Breast epithelium (tissue), 4 donors: Measurements from ENCODE around the gene MECR. TPM values are rescaled to one million over a fixed set of nuclear protein-coding genes. Genes with fewer than 3 reads are reported as not detected.
"Not testable (repeated sequence)": the region's sequence is repeated elsewhere in the genome, so short reads cannot be mapped to it uniquely, and the experiment has no call there.

Experiments used
- DNase-seq, 2 donors: peaks; one replicate each; pipeline ENCODE4 v3.0.0-alpha.2; 2019; ENCODE audit warnings: low spot score in 2 of 2
- H3K27ac ChIP-seq, 2 donors: fragments of 200-600 bp; sonication (generic) in 1 of 2; one replicate each; pipeline ENCODE4 v1.5.1; 2016 to 2019; ENCODE audit warnings: mild to moderate bottlenecking in 1 of 2
- H3K27me3 ChIP-seq, 2 donors: fragments of 200-600 bp; sonication (generic) in 1 of 2; one replicate each; pipeline versions ENCODE4 v1.5.1 to v1.6.0; 2017 to 2019; ENCODE audit warnings: control low read depth in 1 of 2, mild to moderate bottlenecking in 1 of 2
- H3K36me3 ChIP-seq: fragments of 200-600 bp; one replicate; pipeline ENCODE4 v1.5.1; 2019
- H3K4me1 ChIP-seq, 2 donors: fragments of 200-600 bp; sonication (generic); one replicate each; pipeline ENCODE4 v1.5.1; 2016 to 2019; ENCODE audit warnings: control low read depth in 1 of 2
- H3K4me3 ChIP-seq, 3 donors: fragments of 200-600 bp; sonication (generic); 1 replicate in 2 of 3; 2 replicates in 1 of 3; pipeline ENCODE4 v1.5.1; 2016 to 2019; ENCODE audit warnings: mild to moderate bottlenecking in 3 of 3, moderate library complexity in 2 of 3
- H3K9me3 ChIP-seq, 2 donors: fragments of 200-600 bp; sonication (generic) in 1 of 2; one replicate each; pipeline ENCODE4 v1.5.1; 2016 to 2019; ENCODE audit warnings: control low read depth in 1 of 2
- POLR2A ChIP-seq: fragments of 450-650 bp; IDR thresholded peaks from one replicate; pipeline ENCODE4 v1.6.1; 2016; ENCODE audit warnings: antibody characterized with exemption, mild to moderate bottlenecking, moderate library complexity
- POLR2AphosphoS5 ChIP-seq, 3 donors: sonication (generic); formaldehyde crosslinking; IDR thresholded peaks; one replicate each; pipeline ENCODE4 v1.6.1; 2017; ENCODE audit warnings: antibody characterized with exemption in 3 of 3
- intact Hi-C: fragments of 100-400 bp; cut with DNase I; formaldehyde crosslinking; loops from one replicate; pipeline ENCODE4 v1.15.1; 2023; ENCODE audit warnings: low total_unique reads
- total RNA-seq, 3 donors: library from RNA; depleted of rRNA; stranded (reverse); fragments of >200 nt; gene quantifications; one replicate each; pipeline ENCODE4 v1.1.0, GENCODE V29; 2016
- TF ChIP-seq, protein P1 (sequence below), 3 donors: fragments of 450-650 bp; IDR thresholded peaks; one replicate each; pipeline ENCODE4 v1.5.1; 2016 to 2017; ENCODE audit warnings: antibody characterized with exemption in 3 of 3, mild to moderate bottlenecking in 3 of 3, moderate library complexity in 3 of 3

Gene MECR
- total RNA-seq, 3 donors from 2014 or later, result 21.0 to 23.3 (median 21.3) TPM

DNA sequence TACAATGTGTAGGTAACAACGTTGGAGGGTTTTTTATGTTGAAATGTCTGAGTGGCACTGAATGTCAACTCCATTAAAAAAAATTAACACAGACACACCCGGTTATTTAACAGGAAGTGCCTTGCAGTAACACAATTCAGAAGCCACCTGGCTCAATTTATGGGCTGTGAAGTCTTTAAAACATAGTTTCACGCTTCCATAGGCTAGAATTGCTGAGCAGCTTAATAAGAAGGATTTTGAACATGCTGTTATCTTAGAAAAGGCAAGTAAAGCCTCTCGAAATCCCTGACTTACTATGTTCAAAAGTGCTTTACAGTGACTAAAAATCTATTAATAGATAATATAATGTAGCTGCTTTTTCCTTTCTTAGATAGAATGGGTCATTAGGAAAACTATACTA is 68.7 kb downstream of the MECR start:
- Histone ChIP-seq H3K27ac (no peak overlapping the region), H3K27me3 (no peaks in the 10 kb centered on the region)
- intact Hi-C loops, result no loop called here

DNA sequence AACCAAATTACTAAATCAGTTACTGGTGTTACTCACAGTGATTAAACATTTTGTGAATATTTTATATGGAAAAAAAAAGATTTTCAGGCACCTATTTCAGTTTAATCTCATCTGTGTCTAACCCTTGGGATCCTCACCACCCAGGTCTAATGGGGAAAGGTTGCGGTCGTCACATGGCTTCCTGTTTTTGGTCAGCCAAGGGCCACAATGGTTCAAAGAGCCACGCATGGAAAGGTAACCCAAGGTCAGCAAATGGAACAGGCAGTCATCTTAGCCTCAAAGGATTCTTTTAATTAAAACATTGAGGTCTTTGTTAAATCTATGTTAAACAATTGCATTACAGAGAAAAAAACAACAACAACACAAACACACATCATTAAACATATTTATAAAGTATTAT is 71.0 kb downstream of the MECR start:
- no peak overlapping the region for H3K27ac ChIP-seq
- no peaks in the 10 kb centered on the region for H3K36me3 ChIP-seq
- no peaks in the 10 kb centered on the region for H3K27me3 ChIP-seq
- peaks cover 4% of the 10 kb centered on the region in 2 donors for H3K4me1 ChIP-seq
- no peak for TF ChIP-seq POLR2A
- TF ChIP-seq, protein P1, sequence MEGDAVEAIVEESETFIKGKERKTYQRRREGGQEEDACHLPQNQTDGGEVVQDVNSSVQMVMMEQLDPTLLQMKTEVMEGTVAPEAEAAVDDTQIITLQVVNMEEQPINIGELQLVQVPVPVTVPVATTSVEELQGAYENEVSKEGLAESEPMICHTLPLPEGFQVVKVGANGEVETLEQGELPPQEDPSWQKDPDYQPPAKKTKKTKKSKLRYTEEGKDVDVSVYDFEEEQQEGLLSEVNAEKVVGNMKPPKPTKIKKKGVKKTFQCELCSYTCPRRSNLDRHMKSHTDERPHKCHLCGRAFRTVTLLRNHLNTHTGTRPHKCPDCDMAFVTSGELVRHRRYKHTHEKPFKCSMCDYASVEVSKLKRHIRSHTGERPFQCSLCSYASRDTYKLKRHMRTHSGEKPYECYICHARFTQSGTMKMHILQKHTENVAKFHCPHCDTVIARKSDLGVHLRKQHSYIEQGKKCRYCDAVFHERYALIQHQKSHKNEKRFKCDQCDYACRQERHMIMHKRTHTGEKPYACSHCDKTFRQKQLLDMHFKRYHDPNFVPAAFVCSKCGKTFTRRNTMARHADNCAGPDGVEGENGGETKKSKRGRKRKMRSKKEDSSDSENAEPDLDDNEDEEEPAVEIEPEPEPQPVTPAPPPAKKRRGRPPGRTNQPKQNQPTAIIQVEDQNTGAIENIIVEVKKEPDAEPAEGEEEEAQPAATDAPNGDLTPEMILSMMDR (IDR thresholded peaks at IDR 0.05), result no peak
- no peak for TF ChIP-seq POLR2AphosphoS5 (IDR thresholded peaks at IDR 0.05)
- no peak for DNase-seq
- no peak overlapping the region for H3K4me3 ChIP-seq
- H3K9me3 ChIP-seq, result no peaks in the 10 kb centered on the region
- intact Hi-C loops, result no loop called here

More for the DNA sequence above, 68.7 kb downstream of the MECR start:
- no peak for DNase-seq
- Histone ChIP-seq H3K36me3 (no peaks in the 10 kb centered on the region), H3K4me1 (peaks cover 0 to 4% of the 10 kb centered on the region in 2 donors), H3K9me3 (no peaks in the 10 kb centered on the region), H3K4me3 (no peak overlapping the region)
- TF ChIP-seq, protein P1 (IDR thresholded peaks at IDR 0.05), result no peak
- TF ChIP-seq POLR2AphosphoS5 (IDR thresholded peaks at IDR 0.05), result no peak

DNA sequence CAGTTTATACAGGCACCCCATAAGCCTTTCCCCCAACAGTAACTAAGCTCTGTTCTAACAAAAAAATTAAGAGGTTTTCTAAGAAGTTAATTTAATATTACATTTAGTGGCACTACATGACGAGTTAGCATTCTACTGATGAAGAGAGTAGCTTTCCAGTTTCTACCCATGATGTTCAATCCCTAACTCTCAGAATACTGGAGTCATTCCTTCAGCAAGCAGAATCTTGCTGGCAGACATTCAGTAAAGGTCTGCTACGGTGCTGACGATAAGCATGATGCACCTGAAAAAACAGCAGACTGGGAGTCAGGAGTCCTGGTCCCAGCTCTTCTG is 73.5 kb downstream of the MECR start:
- no peak for DNase-seq
- no peak for TF ChIP-seq POLR2A
- Histone ChIP-seq H3K4me1 (peaks cover 0 to 4% of the 10 kb centered on the region in 2 donors), H3K27me3 (no peaks in the 10 kb centered on the region), H3K27ac (peak overlapping the region in 1 of 2 donors; percentile 57), H3K36me3 (no peaks in the 10 kb centered on the region), H3K4me3 (no peak overlapping the region), H3K9me3 (no peaks in the 10 kb centered on the region)
- intact Hi-C loops, result no loop called here

DNA sequence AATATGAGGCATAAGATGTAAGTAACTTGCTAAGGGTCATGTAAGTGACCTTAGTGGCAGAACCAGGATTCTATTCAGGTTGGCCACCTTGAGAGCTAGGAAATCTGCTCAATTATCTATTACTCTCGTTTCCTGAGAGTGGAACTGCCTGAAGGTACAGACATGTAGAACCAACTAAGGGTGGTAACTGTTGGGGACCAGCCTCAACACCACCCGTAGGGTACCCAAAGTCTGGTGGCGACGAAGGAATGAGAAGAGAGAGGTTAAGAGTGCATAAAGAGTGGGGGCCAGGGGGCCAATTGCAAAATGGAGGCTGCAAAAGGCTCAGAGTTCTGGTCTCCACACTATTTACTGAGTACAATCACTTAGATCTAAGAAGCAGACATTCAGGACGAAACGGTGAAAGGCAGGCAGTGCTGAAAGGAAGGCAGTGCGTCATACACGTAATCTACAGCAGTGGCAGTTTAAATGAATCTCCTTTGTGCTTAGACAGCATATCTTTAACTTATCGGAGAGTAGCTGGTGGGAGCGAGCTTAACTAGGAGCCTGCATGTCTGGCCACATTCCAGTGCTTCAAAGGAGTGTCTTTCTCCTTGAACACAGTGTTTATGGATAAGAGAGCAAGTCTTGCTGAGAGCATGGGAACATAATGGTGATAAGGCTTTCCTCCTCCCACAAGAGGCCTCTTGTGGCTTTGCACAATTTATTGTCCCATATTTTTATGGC is 74.0 kb downstream of the MECR start:
- no peaks in the 10 kb centered on the region for H3K36me3 ChIP-seq
- intact Hi-C loops, result no loop called here
- TF ChIP-seq POLR2AphosphoS5 (IDR thresholded peaks at IDR 0.05), result no peak
- no peak for TF ChIP-seq POLR2A
- TF ChIP-seq, protein P1 (IDR thresholded peaks at IDR 0.05), result no peak
- DNase-seq, result no peak
- H3K9me3 ChIP-seq, result no peaks in the 10 kb centered on the region
- no peak overlapping the region for H3K4me3 ChIP-seq
- H3K4me1 ChIP-seq, result peaks cover 0 to 4% of the 10 kb centered on the region in 2 donors
- peak overlapping the region; percentile 27 to 57 for H3K27ac ChIP-seq
- no peaks in the 10 kb centered on the region for H3K27me3 ChIP-seq

DNA sequence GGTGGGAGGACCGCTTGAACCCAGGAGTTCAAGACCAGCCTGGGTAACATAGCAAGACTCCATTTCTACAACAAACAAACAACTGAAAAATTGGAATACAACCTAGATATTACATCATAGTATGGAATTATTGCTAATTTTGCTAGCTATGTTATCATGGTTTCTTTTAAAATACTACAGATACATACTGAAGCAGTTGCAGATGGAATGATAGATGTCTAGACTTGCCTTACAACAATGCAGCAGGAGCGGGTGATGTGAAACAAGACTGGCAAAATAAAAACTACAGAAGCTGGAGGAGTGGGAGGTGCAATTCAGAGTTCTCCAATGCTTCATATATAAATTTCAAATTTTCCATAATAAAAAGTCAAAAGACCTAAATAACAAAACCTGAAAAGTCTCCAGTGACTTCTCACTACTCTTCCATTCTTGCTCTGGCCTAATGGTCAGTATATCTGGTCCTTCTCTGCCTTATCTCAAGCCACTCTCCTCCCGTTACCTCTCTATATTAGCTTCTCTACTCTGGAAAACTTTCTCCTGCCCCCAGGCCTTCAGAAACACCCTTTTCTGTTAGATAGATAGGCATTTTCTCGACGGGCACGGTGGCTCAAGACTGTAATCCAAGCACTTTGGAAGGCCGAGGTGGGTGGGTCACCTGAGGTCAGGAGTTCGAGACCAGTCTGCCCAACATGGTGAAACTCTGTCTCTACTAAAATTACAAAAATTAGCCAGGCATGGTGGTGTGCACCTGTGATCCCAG is 78.5 kb downstream of the MECR start:
- Histone ChIP-seq H3K4me3 (no peak overlapping the region), H3K4me1 (peaks cover 0 to 4% of the 10 kb centered on the region in 2 donors), H3K27me3 (no peaks in the 10 kb centered on the region), H3K27ac (no peak overlapping the region), H3K36me3 (no peaks in the 10 kb centered on the region), H3K9me3 (no peaks in the 10 kb centered on the region)
- intact Hi-C loops, result no loop called here
- TF ChIP-seq POLR2A (no peak), POLR2AphosphoS5 (IDR thresholded peaks at IDR 0.05) (no peak)
- TF ChIP-seq, protein P1 (IDR thresholded peaks at IDR 0.05), result no peak
- DNase-seq, result no peak

DNA sequence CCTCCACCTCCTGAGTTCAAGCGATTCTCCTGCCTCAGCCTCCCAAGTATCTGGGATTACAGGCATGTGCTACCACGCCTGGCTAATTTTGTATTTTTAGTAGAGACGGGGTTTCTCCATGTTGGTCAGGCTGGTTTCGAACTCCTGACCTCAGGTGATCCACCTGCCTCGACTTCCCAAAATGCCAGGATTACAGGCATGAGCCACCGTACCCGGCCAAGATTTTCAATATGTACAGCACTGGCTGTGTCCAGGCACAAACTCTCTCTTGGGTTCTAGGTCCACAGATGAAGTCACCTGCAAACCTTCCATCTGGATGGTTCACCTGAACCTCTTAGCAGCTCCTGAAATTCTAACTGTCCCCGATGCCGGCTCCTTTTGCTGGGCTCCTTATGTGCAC is 80.4 kb downstream of the MECR start:
- H3K36me3 ChIP-seq, H3K4me3 ChIP-seq, DNase-seq, H3K27me3 ChIP-seq, H3K4me1 ChIP-seq, H3K9me3 ChIP-seq, H3K27ac ChIP-seq, intact Hi-C loops: not testable (repeated sequence)
